GM12878 (cell line): ENCODE measurements around the gene KLF14. TPM values are rescaled to one million over a fixed set of nuclear protein-coding genes. Genes with fewer than 3 reads are reported as not detected.

Experiments used
- CBFB ChIP-seq: IDR thresholded peaks from 2 replicates; pipeline ENCODE4 v1.6.1; 2016; ENCODE audit warnings: antibody characterized with exemption, low read depth
- JUND ChIP-seq: IDR thresholded peaks from 2 replicates; pipeline ENCODE4 v1.6.1; 2012; ENCODE audit warnings: low read depth, mild to moderate bottlenecking, low read length, improper control_type of control experiment, moderate library complexity
- ZNF384 ChIP-seq: IDR thresholded peaks from 2 replicates; pipeline ENCODE4 v1.6.1; 2012; ENCODE audit warnings: low read depth, mild to moderate bottlenecking, low read length, improper control_type of control experiment, borderline replicate concordance
- ZNF592 ChIP-seq: fragments of 450-650 bp; IDR thresholded peaks from 2 replicates; pipeline ENCODE4 v1.6.1; 2017; ENCODE audit warnings: mild to moderate bottlenecking, moderate library complexity
- polyA plus RNA-seq, 11 experiments: library from polyadenylated mRNA; depleted of rRNA in 4 of 11; unstranded in 6 of 11; stranded (reverse) in 5 of 11; fragments of >200 nt; fragmentation: Nextera tagmentation in 4 of 11; fragmentation: Illumina TruSeq in 1 of 11; extraction: Ambion mirVana in 4 of 11; extraction: Trizol in 1 of 11; gene quantifications; 1 replicate in 1 of 11; 2 replicates in 10 of 11; pipeline versions ENCODE4 v1.2.1 to v1.2.3, GENCODE V29; 2011 to 2016; ENCODE audit warnings: inconsistent platforms in 2 of 11, missing spikeins in 2 of 11, low read depth in 1 of 11
- total RNA-seq, 4 experiments: library from RNA; depleted of rRNA in 3 of 4; stranded (reverse); fragments of >200 nt in 3 of 4; fragmentation: Illumina TruSeq in 1 of 4; extraction: Trizol in 1 of 4; gene quantifications; 2 replicates each; pipeline versions ENCODE4 v1.2.1 to v1.2.3, GENCODE V29; 2013 to 2021
- TF ChIP-seq, protein P1 (sequence below): fragments of 450-650 bp; formaldehyde crosslinking; IDR thresholded peaks from 2 replicates; pipeline ENCODE4 v1.4.0; 2022; ENCODE audit warnings: mild to moderate bottlenecking, moderate library complexity
- TF ChIP-seq, protein P2 (sequence below): fragments of 450-650 bp; IDR thresholded peaks from 2 replicates; pipeline ENCODE4 v1.6.1; 2016; ENCODE audit warnings: mild to moderate bottlenecking, moderate library complexity, borderline replicate concordance

The KLF14 gene
- total and polyA plus RNA-seq, 10 of the 15 experiments (the other 5 are each of a cell fraction or from before 2014, with no cell fraction given): 0.06 TPM; not detected in 9

DNA sequence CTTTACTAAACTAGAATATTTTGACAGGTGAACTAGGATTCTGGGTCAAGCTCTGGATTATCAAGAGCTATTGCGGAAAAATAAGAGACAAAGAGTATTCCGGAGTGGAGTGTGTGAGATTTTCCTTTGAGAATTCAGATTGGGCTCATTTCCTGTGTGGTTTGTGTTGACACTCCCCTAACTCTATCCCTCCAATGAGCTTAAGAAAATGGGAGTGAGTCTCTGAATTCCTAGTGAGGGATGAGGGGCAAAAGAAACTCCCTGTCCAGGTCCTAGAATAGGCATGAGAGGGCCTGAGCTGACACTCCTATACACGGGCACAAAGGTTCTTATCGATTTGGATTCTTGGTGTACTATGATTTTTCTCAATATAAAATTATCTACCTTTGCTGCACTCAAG is 10.2 kb downstream of the KLF14 start (continued):
- TF ChIP-seq, protein P1, sequence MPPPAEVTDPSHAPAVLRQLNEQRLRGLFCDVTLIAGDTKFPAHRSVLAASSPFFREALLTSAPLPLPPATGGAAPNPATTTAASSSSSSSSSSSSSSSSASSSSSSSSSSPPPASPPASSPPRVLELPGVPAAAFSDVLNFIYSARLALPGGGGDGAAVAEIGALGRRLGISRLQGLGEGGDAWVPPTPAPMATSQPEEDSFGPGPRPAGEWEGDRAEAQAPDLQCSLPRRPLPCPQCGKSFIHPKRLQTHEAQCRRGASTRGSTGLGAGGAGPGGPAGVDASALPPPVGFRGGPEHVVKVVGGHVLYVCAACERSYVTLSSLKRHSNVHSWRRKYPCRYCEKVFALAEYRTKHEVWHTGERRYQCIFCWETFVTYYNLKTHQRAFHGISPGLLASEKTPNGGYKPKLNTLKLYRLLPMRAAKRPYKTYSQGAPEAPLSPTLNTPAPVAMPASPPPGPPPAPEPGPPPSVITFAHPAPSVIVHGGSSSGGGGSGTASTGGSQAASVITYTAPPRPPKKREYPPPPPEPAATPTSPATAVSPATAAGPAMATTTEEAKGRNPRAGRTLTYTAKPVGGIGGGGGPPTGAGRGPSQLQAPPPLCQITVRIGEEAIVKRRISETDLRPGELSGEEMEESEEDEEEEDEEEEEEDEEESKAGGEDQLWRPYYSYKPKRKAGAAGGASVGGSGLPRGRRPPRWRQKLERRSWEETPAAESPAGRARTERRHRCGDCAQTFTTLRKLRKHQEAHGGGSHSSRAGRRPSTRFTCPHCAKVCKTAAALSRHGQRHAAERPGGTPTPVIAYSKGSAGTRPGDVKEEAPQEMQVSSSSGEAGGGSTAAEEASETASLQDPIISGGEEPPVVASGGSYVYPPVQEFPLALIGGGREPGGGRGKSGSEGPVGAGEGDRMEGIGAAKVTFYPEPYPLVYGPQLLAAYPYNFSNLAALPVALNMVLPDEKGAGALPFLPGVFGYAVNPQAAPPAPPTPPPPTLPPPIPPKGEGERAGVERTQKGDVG (CRISPR knock-in tag): no peak
- TF ChIP-seq, protein P2, sequence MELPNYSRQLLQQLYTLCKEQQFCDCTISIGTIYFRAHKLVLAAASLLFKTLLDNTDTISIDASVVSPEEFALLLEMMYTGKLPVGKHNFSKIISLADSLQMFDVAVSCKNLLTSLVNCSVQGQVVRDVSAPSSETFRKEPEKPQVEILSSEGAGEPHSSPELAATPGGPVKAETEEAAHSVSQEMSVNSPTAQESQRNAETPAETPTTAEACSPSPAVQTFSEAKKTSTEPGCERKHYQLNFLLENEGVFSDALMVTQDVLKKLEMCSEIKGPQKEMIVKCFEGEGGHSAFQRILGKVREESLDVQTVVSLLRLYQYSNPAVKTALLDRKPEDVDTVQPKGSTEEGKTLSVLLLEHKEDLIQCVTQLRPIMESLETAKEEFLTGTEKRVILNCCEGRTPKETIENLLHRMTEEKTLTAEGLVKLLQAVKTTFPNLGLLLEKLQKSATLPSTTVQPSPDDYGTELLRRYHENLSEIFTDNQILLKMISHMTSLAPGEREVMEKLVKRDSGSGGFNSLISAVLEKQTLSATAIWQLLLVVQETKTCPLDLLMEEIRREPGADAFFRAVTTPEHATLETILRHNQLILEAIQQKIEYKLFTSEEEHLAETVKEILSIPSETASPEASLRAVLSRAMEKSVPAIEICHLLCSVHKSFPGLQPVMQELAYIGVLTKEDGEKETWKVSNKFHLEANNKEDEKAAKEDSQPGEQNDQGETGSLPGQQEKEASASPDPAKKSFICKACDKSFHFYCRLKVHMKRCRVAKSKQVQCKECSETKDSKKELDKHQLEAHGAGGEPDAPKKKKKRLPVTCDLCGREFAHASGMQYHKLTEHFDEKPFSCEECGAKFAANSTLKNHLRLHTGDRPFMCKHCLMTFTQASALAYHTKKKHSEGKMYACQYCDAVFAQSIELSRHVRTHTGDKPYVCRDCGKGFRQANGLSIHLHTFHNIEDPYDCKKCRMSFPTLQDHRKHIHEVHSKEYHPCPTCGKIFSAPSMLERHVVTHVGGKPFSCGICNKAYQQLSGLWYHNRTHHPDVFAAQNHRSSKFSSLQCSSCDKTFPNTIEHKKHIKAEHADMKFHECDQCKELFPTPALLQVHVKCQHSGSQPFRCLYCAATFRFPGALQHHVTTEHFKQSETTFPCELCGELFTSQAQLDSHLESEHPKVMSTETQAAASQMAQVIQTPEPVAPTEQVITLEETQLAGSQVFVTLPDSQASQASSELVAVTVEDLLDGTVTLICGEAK: no peak
- TF ChIP-seq JUND (no peak), CBFB (no peak), ZNF592 (no peak), ZNF384 (no peak)
